Transverse colon (tissue), 4 donors: ENCODE measurements around the gene SNRPA. TPM values are rescaled to one million over a fixed set of nuclear protein-coding genes. Genes with fewer than 3 reads are reported as not detected.
"Not testable (repeated sequence)": the region's sequence is repeated elsewhere in the genome, so short reads cannot be mapped to it uniquely, and the experiment has no call there.

Experiments
- DNase-seq: peaks from one replicate; pipeline ENCODE4 v3.0.0-alpha.2; 2019
- H3K27ac ChIP-seq, 4 donors: fragments of 200-600 bp; sonication (generic); 2 replicates each; pipeline ENCODE4 v1.5.1; 2016 to 2018; ENCODE audit warnings: inconsistent platforms in 4 of 4
- H3K27me3 ChIP-seq: fragments of 200-600 bp; sonication (generic); 2 replicates; pipeline ENCODE4 v1.5.1; 2017; ENCODE audit warnings: inconsistent platforms
- H3K36me3 ChIP-seq, 4 donors: fragments of 200-600 bp; sonication (generic); 2 replicates each; pipeline ENCODE4 v1.5.1; 2017 to 2019; ENCODE audit warnings: inconsistent platforms in 4 of 4
- H3K4me1 ChIP-seq, 4 donors: fragments of 200-600 bp; sonication (generic); 2 replicates each; pipeline ENCODE4 v1.5.1; 2017 to 2020; ENCODE audit warnings: inconsistent platforms in 4 of 4
- H3K4me3 ChIP-seq, 4 donors: fragments of 200-600 bp; sonication (generic); 1 replicate in 1 of 4; 2 replicates in 3 of 4; pipeline versions ENCODE4 v1.5.1 to v1.6.1; 2017 to 2019; ENCODE audit warnings: inconsistent platforms in 4 of 4
- H3K9me3 ChIP-seq, 2 donors: fragments of 200-600 bp; sonication (generic); 2 replicates each; pipeline ENCODE4 v1.5.1; 2017 to 2019; ENCODE audit warnings: inconsistent platforms in 2 of 2
- EP300 ChIP-seq: sonication (generic); formaldehyde crosslinking; IDR thresholded peaks from one replicate; pipeline ENCODE4 v1.6.1; 2017; ENCODE audit warnings: antibody characterized with exemption, low read depth
- POLR2A ChIP-seq: fragments of 450-650 bp; IDR thresholded peaks from one replicate; pipeline ENCODE4 v1.6.1; 2016; ENCODE audit warnings: antibody characterized with exemption, mild to moderate bottlenecking, moderate library complexity
- POLR2AphosphoS5 ChIP-seq, 3 donors: sonication (generic); formaldehyde crosslinking; IDR thresholded peaks; one replicate each; pipeline ENCODE4 v1.6.1; 2016; ENCODE audit warnings: antibody characterized with exemption in 3 of 3
- whole genome bisulfite sequencing, 2 donors: methylation state at CpG; one replicate each; pipeline ENCODE4 v1.1.5; 2018; ENCODE audit warnings: low coverage in 1 of 2; 5-methylcytosine and 5-hydroxymethylcytosine counted together
- in situ Hi-C, 4 donors: fragments of 200-750 bp; cut with MboI; loops; one replicate each; pipeline versions ENCODE4 v1.15.0 to v1.15.1; 2017; ENCODE audit warnings: low sequenced_read_pairs in 3 of 4, low pct_ligation_motif_present in 1 of 4, low pct_unique_long_range_greater_than_20kb in 1 of 4
- intact Hi-C: fragments of 100-400 bp; cut with DNase I; formaldehyde crosslinking; loops from one replicate; pipeline ENCODE4 v1.15.1; 2023; ENCODE audit warnings: low total_unique reads
- total RNA-seq, 4 donors: library from RNA; depleted of rRNA; stranded (reverse); fragments of >200 nt; gene quantifications; one replicate each; pipeline ENCODE4 v1.1.0, GENCODE V29; 2016
- TF ChIP-seq, protein P1 (sequence below), 5 experiments: fragments of 200-600 bp in 3 of 5; fragments of 450-650 bp in 2 of 5; sonication (generic) in 3 of 5; IDR thresholded peaks; 1 replicate in 2 of 5; 2 replicates in 3 of 5; pipeline ENCODE4 v1.5.1; 2016 to 2017; ENCODE audit warnings: antibody characterized with exemption in 5 of 5, inconsistent platforms in 3 of 5, mild to moderate bottlenecking in 2 of 5, moderate library complexity in 1 of 5

Gene SNRPA
- total RNA-seq, 4 donors from 2014 or later, result 45.1 to 85.3 (median 65.6) TPM

DNA sequence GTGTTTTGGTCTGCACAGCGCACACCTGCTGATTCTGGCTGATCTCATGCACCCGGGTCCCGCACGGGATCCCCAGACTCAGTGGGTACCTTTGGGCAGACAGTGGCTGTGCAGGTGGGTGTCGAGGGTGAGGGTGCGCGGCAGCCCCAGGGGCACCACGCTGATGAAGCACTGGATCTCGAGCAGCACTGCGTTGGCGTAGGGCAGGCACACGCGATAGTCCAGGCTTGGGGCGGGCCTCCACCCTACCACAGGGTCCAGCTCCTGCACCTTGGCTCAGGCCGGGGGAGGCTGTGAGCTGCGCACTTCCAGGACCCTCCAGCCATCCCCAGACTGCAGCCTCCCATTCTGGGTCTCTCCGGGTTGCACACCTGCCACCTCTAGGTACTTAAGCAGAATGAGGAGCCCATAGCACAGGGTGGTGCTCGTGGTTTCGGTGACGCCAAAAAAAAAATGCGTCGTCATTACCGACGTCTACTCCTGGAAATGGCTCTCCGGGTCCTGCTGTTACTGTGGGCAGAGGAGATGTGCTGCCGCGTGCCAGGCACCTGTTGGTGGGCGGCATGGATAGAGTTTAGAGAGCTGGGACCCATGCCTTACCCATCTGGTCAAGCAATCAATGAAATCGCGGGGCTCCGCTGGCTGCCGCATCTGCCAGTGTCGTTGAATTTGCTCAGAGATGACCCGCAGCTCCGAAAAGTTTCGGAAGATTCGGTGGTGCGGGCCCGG lies 58.5 kb downstream of the SNRPA start:
- in situ Hi-C loops, result loop anchor here in 2 of 4 donors (10.0 to 25.0 kb wide), 2 partner anchors 97 to 145 kb away; partner anchors contain the start of genes COQ8B (in 1 of the 2) and ITPKC (in 1 of the 2)
- TF ChIP-seq POLR2AphosphoS5 (IDR thresholded peaks at IDR 0.05), result peak in 1 of 3 donors; percentile 2
- TF ChIP-seq, protein P1, sequence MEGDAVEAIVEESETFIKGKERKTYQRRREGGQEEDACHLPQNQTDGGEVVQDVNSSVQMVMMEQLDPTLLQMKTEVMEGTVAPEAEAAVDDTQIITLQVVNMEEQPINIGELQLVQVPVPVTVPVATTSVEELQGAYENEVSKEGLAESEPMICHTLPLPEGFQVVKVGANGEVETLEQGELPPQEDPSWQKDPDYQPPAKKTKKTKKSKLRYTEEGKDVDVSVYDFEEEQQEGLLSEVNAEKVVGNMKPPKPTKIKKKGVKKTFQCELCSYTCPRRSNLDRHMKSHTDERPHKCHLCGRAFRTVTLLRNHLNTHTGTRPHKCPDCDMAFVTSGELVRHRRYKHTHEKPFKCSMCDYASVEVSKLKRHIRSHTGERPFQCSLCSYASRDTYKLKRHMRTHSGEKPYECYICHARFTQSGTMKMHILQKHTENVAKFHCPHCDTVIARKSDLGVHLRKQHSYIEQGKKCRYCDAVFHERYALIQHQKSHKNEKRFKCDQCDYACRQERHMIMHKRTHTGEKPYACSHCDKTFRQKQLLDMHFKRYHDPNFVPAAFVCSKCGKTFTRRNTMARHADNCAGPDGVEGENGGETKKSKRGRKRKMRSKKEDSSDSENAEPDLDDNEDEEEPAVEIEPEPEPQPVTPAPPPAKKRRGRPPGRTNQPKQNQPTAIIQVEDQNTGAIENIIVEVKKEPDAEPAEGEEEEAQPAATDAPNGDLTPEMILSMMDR (IDR thresholded peaks at IDR 0.05), result no peak
- intact Hi-C loops, result loop anchor here (5.0 to 10.0 kb wide), 2 partner anchors 95 to 323 kb away; partner anchors contain the start of genes COQ8B and ITPKC
- Histone ChIP-seq H3K9me3 (no peaks in the 10 kb centered on the region), H3K4me3 (peak overlapping the region in 1 of 4 donors; percentile 53), H3K27ac (peak overlapping the region; percentile 79 to 89 (median 84)), H3K4me1 (peaks cover 26 to 69% (median 46%) of the 10 kb centered on the region in 4 donors), H3K27me3 (no peaks in the 10 kb centered on the region), H3K36me3 (no peaks in the 10 kb centered on the region)
- DNase-seq, result no peak
- WGBS, 2 donors, result 90% methylated on average over 39 of the region's 39 CpGs; no CpG with 5 or more reads in 1 of the 2 donors

DNA sequence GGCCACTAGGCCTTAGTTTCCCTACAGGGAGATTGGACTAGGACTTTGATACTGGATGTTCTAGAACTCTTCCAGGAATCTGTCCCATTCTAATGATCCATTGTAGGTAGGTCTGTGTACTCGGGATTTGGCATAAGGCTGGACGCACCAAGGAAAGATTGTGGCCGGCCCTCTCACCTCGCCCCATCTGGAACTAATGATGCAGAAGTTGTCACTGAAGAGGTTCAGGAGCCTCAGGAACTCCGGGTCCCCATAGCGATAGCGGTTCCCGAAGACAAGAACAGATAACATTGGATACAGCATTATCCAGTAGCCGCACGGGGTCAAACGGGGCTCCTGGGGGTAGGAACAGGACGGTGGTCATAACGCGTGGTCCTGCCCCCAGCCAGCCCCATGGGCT lies 59.2 kb downstream of the SNRPA start:
- Histone ChIP-seq H3K9me3 (no peaks in the 10 kb centered on the region), H3K27me3 (no peaks in the 10 kb centered on the region), H3K27ac (peak overlapping the region; percentile 79 to 89 (median 84)), H3K36me3 (no peaks in the 10 kb centered on the region), H3K4me3 (peak overlapping the region in 2 of 4 donors; percentile 30 to 53), H3K4me1 (peaks cover 20 to 63% (median 40%) of the 10 kb centered on the region in 4 donors)
- 83% methylated on average over 14 of the region's 14 CpGs; no CpG with 5 or more reads in 1 of the 2 donors for WGBS, 2 donors
- intact Hi-C loops, result loop anchor here (5.0 kb wide), 1 partner anchor 322 kb away; no protein-coding TSS in a partner anchor
- DNase-seq, result no peak
- in situ Hi-C loops, result loop anchor here in 2 of 4 donors (10.0 to 25.0 kb wide), 2 partner anchors 98 to 145 kb away; partner anchors contain the start of genes COQ8B (in 1 of the 2) and ITPKC (in 1 of the 2)
- TF ChIP-seq, protein P1 (IDR thresholded peaks at IDR 0.05), result no peak
- TF ChIP-seq POLR2AphosphoS5 (IDR thresholded peaks at IDR 0.05) (no peak), EP300 (no peak), POLR2A (no peak)

DNA sequence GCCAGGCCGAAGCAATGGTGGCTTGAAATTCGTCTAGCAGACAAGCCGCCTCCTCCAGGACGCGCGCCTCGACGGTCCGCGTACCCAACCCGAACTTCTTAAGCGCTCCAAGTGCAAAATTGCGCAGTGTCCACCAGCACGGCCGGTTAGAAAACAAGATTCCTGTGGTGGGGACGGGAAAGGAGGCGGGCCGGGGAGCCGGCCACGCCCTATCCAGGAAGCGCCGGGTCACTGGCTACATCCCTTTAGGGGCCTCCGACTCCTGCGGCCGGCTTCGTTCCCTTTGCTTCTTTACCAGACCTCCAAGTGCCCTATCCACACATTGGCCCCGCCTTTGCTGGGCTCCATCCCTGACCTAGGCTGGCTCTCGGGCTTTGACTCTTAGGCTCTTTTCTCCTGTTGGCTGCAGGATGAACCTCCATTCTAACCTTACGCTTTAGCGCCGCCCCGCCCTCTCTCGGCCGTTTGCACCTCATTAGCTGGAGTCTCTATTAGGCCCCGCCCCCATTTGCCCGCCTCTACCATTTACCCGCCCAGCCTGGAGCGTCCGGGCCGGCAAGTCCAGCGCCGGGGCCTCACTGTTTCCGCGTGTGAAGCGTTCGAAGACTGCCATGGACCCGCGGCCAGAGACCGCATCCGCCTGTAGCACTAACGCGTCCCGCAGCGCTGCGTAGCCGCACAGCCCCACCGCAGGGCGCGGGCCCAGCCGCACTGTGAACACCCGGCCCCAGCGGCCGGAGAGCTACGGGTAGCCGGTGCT lies 59.8 kb downstream of the SNRPA start:
- Histone ChIP-seq H3K4me1 (peaks cover 13 to 56% (median 33%) of the 10 kb centered on the region in 4 donors), H3K4me3 (peak overlapping the region; percentile 25 to 53 (median 29)), H3K27ac (peak overlapping the region; percentile 79 to 89 (median 84))
- not testable (repeated sequence) for H3K36me3 ChIP-seq, H3K9me3 ChIP-seq, H3K27me3 ChIP-seq
- in situ Hi-C loops (loop anchor here in 2 of 4 donors (10.0 to 25.0 kb wide), 2 partner anchors 99 to 146 kb away; partner anchors contain the start of genes COQ8B (in 1 of the 2) and ITPKC (in 1 of the 2)), intact Hi-C loops (loop anchor here (5.0 kb wide), 1 partner anchor 321 kb away; no protein-coding TSS in a partner anchor)
- WGBS, 2 donors, result 3 to 25% methylated on average over 5 to 50 of the region's 65 CpGs
- TF ChIP-seq POLR2A, result peak; percentile 17
- peak in 2 of 3 donors; percentile 10 to 27 for TF ChIP-seq POLR2AphosphoS5 (IDR thresholded peaks at IDR 0.05)
- TF ChIP-seq, protein P1 (IDR thresholded peaks at IDR 0.05), result peak in 2 of 5 experiments; percentile 38 to 39
- peak; percentile 82 for DNase-seq
